ENCODE data around the gene NOL4L.

DNA sequence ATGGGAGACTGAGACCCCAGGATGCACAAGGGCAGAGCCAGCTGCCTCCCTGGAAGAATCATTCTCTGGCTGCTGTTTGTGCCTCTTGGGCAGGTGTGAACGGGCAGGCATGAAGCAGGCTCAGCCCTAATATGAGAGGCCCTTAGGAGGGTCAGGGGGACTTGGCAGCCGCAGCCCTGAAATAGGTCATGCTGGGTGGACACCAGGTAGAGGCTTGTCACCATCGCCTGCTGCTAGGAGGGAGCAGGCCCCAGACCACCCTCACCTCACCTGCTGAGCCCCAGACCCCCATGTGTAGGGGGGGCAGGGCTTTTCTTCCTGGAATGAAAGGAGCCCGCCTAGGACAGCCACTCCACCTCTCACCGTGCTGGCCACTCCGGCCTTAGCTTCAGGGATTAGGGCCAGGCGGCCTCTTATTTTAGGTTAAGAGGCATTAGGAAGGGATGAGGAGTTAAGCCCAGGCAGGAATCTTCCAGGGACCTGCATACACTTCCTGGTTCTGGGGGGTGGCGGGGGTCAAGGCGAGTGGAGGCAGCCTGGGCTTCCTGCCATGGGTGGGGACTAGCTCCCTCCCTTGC is 134.6 kb downstream of the NOL4L start:
- no peak for TF ChIP-seq POLR2A (IDR thresholded peaks at IDR 0.05)
- TF ChIP-seq, protein P1, sequence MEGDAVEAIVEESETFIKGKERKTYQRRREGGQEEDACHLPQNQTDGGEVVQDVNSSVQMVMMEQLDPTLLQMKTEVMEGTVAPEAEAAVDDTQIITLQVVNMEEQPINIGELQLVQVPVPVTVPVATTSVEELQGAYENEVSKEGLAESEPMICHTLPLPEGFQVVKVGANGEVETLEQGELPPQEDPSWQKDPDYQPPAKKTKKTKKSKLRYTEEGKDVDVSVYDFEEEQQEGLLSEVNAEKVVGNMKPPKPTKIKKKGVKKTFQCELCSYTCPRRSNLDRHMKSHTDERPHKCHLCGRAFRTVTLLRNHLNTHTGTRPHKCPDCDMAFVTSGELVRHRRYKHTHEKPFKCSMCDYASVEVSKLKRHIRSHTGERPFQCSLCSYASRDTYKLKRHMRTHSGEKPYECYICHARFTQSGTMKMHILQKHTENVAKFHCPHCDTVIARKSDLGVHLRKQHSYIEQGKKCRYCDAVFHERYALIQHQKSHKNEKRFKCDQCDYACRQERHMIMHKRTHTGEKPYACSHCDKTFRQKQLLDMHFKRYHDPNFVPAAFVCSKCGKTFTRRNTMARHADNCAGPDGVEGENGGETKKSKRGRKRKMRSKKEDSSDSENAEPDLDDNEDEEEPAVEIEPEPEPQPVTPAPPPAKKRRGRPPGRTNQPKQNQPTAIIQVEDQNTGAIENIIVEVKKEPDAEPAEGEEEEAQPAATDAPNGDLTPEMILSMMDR (IDR thresholded peaks at IDR 0.05) = no peak

Measured in thyroid gland (tissue), 4 donors.